Stimulated activated memory B cell treated with anti-CD40 and anti-IgM and Interleukin-4, amounts not matched to agents 10 μg/mL and 1 μg/mL and 100 μg/mL, for 72 hours (primary cell): ENCODE data around the gene IFNL3.
"Not testable (repeated sequence)": the region's sequence is repeated elsewhere in the genome, so short reads cannot be mapped to it uniquely, and the experiment has no call there.

ENCODE experiments used
- ATAC-seq: fragments of 150-1000 bp; cut with Tn5 transposase; 2 replicates; pipeline ENCODE4 v1.10.0; 2021
- H3K27ac Mint-ChIP-seq: one replicate; pipeline ENCODE4 v1.8.0; 2022; ENCODE audit warnings: mild to moderate bottlenecking, mixed read lengths
- H3K27me3 Mint-ChIP-seq: one replicate; pipeline ENCODE4 v1.8.0; 2022; ENCODE audit warnings: mixed read lengths
- H3K36me3 Mint-ChIP-seq: one replicate; pipeline ENCODE4 v1.8.0; 2022; ENCODE audit warnings: mixed read lengths
- H3K4me1 Mint-ChIP-seq: one replicate; pipeline ENCODE4 v1.8.0; 2022; ENCODE audit warnings: mixed read lengths
- H3K4me3 Mint-ChIP-seq: one replicate; pipeline ENCODE4 v1.8.0; 2022; ENCODE audit warnings: mild to moderate bottlenecking, moderate library complexity, mixed read lengths
- H3K9me3 Mint-ChIP-seq: one replicate; pipeline ENCODE4 v1.8.0; 2022; ENCODE audit warnings: mixed read lengths

Gene IFNL3

DNA sequence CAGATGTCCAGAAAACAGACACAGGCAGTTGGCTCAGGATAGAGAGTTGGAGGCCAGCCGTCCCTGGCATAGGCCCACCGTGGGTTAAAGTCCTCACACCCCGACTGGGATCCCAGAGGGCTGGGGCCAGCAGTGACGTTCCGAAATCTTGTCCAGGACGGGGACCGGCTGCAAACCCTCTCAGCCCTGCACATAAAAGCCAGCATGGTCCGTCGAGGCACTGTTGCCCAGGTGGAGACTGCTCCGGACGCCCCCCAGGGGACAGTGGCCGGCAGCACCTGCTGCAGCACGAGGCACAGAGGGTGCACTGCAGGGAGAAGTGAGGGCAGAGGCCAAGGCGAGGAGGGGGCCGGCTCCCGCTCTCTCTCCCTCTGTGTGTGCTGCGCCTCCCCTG lies 19.1 kb upstream of the IFNL3 start:
- no peak for ATAC-seq
- Mint-ChIP-seq H3K36me3 (no peaks in the 10 kb centered on the region), H3K9me3 (no peaks in the 10 kb centered on the region), H3K4me3 (no peak overlapping the region), H3K27ac (no peak overlapping the region), H3K27me3 (peaks cover 57% of the 10 kb centered on the region), H3K4me1 (no peaks in the 10 kb centered on the region)

DNA sequence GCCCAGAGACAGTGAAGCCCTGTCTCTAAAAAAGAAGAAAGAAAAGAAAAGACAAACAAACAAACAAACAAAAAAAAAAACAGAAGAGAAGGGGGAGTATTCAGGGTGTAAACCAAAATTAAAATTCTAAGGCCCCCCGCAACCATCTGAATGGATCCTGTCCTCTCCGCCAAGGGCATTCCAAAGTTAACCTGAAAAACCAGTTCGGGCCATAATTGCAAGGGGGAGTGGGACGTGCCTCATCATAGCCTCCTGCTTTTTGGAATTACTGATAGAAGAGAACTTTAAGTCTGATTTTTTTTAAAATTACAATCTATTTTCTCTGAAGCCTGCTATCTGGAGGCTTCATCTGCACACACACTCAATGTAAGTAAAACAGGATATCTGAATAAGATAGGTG lies 17.7 kb upstream of the IFNL3 start:
- H3K4me1 Mint-ChIP-seq = no peaks in the 10 kb centered on the region
- peaks cover 62% of the 10 kb centered on the region for H3K27me3 Mint-ChIP-seq
- no peaks in the 10 kb centered on the region for H3K36me3 Mint-ChIP-seq
- no peak overlapping the region for H3K4me3 Mint-ChIP-seq
- no peak for ATAC-seq
- H3K27ac Mint-ChIP-seq = no peak overlapping the region
- no peaks in the 10 kb centered on the region for H3K9me3 Mint-ChIP-seq

DNA sequence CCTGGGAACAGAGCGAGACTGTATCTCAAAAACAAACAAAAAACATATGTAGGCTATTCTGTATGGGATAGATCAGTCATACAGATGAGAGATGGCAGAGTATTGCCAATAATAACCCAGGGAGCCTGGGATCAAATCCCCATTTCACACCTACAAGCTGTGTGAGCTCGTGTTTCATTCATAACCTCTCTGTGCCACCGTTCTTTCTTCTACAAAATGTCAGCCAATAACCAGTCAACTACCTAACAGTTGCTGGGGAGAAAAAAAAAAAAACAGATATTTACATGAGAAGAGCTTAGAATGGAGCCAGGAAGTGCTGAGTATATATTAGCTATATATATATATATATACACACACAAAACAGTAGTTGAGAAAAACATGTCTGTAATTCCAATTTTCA lies 16.9 kb upstream of the IFNL3 start:
- no peaks in the 10 kb centered on the region for H3K36me3 Mint-ChIP-seq
- no peaks in the 10 kb centered on the region for H3K9me3 Mint-ChIP-seq
- H3K27ac Mint-ChIP-seq = no peak overlapping the region
- no peaks in the 10 kb centered on the region for H3K4me1 Mint-ChIP-seq
- peaks cover 62% of the 10 kb centered on the region for H3K27me3 Mint-ChIP-seq
- no peak overlapping the region for H3K4me3 Mint-ChIP-seq
- ATAC-seq = no peak

DNA sequence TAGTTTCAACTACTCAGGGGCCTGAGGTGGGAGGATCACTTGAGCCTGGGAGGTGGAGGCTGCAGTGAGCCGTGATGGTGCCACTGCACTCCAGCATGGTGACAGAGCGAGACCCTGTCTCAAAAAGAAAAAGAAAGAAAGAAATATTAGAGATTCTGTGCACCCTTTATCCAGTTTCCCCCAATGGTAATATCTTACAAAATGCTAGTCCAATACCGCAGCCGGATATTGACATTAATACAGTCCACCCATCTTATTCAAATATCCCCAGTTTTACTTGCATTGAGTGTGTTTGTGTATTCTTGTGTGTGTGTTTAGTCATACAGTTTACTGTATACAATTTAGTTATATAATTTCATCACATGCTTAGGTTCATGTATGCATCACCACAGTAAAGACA lies 12.4 kb upstream of the IFNL3 start:
- Mint-ChIP-seq H3K9me3 (no peaks in the 10 kb centered on the region), H3K36me3 (no peaks in the 10 kb centered on the region), H3K4me1 (peaks cover 6% of the 10 kb centered on the region), H3K4me3 (no peak overlapping the region), H3K27me3 (peaks cover 32% of the 10 kb centered on the region), H3K27ac (no peak overlapping the region)
- no peak for ATAC-seq

DNA sequence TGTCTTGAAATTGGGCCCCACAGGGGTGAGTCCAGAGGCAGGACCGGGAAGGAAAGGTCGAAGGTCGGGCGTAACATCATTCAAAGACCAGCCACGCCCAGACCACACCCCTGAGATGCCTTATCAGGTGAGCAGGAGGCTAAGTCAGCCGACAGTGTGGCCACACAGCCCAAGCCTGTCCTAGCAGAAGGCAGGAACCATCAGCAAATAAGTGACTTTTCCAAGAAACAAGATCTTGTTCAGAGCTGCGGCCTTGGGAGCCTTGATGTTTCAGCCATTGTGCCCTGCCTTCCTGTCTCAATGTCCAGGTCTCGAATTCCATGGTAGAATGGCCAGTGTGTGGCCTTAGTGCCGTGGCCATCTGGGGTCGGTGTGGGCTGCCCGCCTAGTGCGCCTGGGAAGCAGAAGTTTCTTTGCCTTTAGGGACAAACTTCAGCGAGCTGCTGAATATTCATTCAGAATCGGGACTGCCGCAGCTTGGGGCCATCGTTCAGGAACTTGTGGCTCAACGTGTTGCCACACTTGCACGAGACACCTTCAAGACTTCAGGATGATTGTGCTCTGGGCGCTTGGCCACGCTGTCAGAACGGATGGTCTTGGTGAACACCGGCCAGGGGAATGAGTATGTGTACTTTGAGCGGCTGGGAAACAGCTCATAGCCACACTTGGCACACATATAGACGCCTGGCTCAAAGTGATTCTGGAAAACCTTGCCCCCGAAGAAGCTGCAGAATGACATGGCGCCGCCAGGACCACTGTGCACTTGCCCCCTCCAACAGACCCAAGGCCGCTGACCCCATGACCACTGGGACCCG lies 9.9 kb upstream of the IFNL3 start:
- no peak overlapping the region for H3K27ac Mint-ChIP-seq
- peaks cover 13% of the 10 kb centered on the region for H3K4me1 Mint-ChIP-seq
- ATAC-seq = no peak
- no peaks in the 10 kb centered on the region for H3K9me3 Mint-ChIP-seq
- H3K4me3 Mint-ChIP-seq = no peak overlapping the region
- H3K36me3 Mint-ChIP-seq = no peaks in the 10 kb centered on the region
- peaks cover 45% of the 10 kb centered on the region for H3K27me3 Mint-ChIP-seq

DNA sequence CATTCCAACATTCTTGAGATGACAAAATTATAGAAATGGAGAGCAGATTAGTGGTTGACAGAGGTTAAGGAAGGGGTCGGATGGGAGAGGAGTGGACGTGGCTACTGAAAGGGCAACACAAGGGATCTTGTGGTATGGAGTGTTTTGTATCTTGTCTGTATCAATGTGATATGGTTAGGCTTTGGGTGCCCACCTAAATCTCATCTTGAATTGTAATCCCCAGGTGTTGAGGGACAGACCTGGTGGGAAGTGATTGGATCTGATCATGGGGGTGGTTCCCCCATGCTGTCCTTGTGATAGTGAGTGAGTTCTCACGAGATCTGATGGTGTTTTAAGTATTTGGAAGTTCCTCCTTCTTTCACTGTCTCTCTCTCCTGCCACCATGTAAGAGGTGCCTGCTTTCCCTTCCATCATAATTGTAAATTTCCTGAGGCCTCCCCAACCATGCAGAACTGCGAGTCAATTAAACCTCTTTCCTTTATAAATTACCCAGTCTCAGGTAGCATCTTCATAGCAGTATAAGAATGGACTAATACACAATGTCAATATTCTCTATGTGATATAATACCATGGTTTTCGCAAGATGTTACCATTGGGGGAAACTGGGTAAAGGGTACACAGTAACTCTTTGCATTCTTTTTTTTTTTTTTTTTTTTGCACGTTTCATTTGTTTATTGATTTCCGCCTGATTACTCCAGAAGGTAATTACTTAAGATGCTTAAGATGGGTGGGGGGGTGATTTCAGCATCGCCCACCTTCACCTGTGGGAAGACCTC lies 8.8 kb upstream of the IFNL3 start:
- Mint-ChIP-seq H3K4me3 (no peak overlapping the region), H3K4me1 (peaks cover 13% of the 10 kb centered on the region), H3K27me3 (peaks cover 54% of the 10 kb centered on the region), H3K9me3 (no peaks in the 10 kb centered on the region), H3K27ac (no peak overlapping the region), H3K36me3 (no peaks in the 10 kb centered on the region)
- ATAC-seq = no peak

DNA sequence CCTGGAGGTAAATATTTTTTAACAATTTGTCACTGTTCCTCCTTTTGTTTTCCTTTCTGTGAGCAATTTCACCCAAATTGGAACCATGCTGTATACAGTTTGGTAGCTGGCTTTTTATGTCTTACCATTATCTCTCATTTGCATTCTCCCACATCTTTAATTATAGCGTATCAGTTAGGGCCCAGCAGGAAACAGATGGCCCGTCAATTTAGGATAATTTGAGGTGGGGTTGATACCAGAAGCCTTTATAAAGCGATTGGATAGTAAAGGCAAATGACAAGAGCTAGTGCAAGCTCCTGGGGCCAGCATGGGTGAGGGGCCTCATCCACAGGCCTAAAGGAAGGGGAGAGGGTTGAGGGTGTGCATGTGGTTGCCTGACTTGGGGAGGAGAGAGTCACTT lies 7.7 kb upstream of the IFNL3 start:
- Mint-ChIP-seq H3K27ac (no peak overlapping the region), H3K27me3 (peaks cover 52% of the 10 kb centered on the region)

DNA sequence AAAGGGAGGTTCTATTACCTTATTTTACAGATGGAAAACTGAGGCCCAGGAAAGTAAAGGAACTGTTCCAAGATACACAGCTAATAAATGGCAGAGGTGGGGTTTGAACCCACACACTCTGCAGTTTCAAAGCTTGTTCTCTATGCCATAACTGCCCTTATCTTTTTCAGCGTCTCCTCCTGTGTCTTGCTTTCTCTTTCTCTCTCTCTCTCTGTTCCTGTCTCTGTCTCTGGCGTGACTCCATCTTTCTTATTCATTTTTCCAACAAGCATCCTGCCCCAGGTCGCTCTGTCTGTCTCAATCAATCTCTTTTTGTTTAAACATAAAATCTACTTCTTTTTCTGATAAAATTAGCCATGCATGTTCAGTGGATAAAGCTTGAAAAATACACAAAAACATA lies 7.0 kb upstream of the IFNL3 start:
- Mint-ChIP-seq H3K27ac (no peak overlapping the region), H3K9me3 (no peaks in the 10 kb centered on the region), H3K4me1 (peaks cover 13% of the 10 kb centered on the region), H3K36me3 (no peaks in the 10 kb centered on the region), H3K4me3 (no peak overlapping the region), H3K27me3 (peaks cover 46% of the 10 kb centered on the region)
- ATAC-seq = no peak

More for the DNA sequence above, 7.7 kb upstream of the IFNL3 start:
- Mint-ChIP-seq H3K9me3 (no peaks in the 10 kb centered on the region), H3K4me1 (peaks cover 13% of the 10 kb centered on the region), H3K36me3 (no peaks in the 10 kb centered on the region), H3K4me3 (no peak overlapping the region)
- ATAC-seq = no peak

DNA sequence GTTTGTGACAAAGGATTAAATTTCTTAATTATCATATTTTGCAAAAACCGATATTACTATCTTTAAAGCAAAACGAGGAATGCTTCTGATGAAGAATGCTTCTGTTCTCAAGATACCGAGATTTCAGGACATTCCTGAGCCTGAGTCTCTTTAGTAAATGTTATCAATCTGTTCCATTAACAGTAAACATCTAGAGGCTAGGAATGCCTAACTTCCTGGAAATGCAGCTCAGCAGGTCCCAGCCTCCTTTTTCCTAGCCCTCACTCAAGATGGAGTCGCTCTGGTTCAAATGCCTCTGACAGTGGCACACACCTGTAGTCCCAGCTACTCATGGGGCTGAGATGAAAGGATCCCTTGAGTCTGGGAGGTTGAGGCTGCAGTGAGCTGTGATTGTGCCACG lies 6.3 kb upstream of the IFNL3 start:
- H3K27ac Mint-ChIP-seq = no peak overlapping the region
- no peak overlapping the region for H3K4me3 Mint-ChIP-seq
- H3K36me3 Mint-ChIP-seq = no peaks in the 10 kb centered on the region
- H3K4me1 Mint-ChIP-seq = peaks cover 13% of the 10 kb centered on the region
- no peaks in the 10 kb centered on the region for H3K9me3 Mint-ChIP-seq
- H3K27me3 Mint-ChIP-seq = peaks cover 41% of the 10 kb centered on the region
- ATAC-seq = no peak

DNA sequence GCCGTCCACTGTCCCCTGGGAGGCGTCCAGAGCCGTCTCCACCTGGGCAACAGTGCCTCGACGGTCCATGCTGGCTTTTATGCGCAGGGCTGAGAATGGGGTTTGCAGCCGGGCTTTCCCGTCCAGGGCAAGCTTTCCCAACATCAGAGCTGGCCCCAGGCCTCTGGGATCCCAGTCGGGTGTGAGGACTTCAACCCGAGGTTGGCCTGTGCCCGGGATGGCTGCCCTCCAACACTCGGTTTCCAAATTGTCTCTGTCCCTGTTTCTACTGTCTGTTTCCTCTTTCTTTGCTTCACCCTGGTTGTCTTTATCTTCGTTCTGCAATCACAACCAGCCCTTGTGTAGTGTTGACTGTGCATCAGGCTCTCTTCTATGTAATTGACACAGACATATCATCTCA lies 4.0 kb upstream of the IFNL3 start, which contains the start of gene IFNL4:
TSS of gene IFNL4 (minus strand) at position 51 of the 400 bp plus-strand sequence.
- Mint-ChIP-seq H3K9me3 (no peaks in the 10 kb centered on the region), H3K4me3 (no peak within 1 kb of the TSS), H3K36me3 (no peaks in the 10 kb centered on the region), H3K27me3 (peaks cover 50% of the 10 kb centered on the region), H3K4me1 (peaks cover 13% of the 10 kb centered on the region), H3K27ac (no peak within 1 kb of the TSS)
- ATAC-seq = no peak

DNA sequence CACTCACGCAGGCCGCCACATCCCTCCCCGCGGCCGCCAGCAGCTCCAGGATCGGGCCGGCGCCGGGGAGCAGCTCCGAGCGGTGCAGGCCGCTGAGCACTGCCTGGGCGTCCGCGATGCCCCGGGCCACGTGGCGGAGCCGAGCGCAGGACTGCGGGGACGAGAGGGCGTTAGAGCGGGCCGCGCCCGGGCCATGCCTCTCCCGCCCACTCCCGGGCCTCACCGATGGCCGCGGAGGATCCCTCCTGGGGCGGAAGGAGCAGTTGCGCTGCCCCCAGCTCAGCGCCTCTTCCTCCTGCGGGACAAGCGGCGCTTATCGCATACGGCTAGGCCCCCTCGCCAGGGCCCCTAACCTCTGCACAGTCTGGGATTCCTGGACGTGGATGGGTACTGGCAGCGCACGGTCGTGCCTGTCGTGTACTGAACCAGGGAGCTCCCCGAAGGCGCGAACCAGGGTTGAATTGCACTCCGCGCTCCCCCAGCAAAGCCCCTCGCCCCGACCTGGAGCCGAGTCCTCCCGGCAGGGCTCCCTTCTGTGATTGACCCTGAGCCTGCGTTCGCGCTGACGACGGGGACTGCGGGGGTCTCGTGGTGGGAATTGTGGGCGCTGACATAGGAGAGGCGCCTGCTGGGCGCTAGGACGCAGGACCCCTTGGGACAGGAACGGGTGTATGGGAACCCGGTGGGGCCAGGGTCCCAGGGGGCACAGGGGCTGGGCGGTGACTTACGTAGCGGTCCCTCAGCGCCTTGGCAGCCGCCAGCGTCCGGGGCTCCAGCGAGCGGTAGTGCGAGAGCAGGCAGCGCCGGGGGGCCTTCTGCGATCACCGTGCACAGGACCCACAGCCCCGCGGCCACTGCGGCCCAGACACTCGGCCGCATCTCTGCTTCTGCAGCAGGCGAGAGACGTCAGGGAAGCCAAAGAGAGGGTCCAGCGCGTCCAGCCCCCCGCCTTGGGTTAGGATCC lies 3.2 kb upstream of the IFNL3 start:
- Mint-ChIP-seq H3K27ac (no peak overlapping the region), H3K4me3 (no peak overlapping the region), H3K9me3 (no peaks in the 10 kb centered on the region), H3K36me3 (no peaks in the 10 kb centered on the region), H3K27me3 (peaks cover 56% of the 10 kb centered on the region), H3K4me1 (peaks cover 13% of the 10 kb centered on the region)
- peak; percentile 15 for ATAC-seq

DNA sequence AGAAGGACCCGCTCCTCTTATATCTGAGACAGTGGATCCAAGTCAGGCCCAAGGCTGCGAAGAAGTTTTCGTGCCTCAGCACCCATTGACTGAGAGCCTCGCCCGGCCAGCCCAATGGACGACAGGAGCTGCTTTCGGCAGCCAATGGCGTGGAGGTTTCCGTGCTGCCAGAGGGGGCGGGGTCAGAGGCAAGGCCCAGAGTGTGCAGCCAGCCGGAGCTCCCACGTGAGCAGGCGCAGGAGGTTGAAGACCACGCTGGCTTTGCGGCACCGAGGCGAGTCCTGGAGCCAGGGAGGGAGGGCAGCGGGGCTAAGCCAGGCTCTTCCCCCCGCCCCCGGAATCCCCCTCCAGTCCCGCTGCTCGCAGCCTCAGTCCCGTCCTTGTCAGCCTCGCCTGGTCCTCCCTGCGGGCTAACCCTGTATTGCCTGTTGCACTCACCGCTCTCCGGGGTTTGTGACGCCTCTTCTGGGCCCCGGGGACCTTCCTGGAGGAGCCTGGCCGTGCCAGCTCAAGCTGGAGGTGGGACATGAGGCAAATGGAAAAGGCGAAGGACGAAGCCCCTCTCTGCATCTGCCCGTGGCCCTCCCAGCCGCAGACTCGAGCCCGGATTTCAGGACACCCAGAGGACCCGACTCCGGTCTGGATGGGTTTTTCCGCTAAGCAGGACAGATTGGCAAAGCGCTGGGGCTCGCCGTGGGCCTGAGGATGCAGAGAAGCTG lies 2.3 kb upstream of the IFNL3 start:
- Mint-ChIP-seq H3K27me3 (peaks cover 54% of the 10 kb centered on the region), H3K27ac (no peak overlapping the region), H3K4me3 (peak overlapping the region; percentile 18), H3K4me1 (peaks cover 6% of the 10 kb centered on the region), H3K9me3 (no peaks in the 10 kb centered on the region), H3K36me3 (no peaks in the 10 kb centered on the region)
- no peak for ATAC-seq

DNA sequence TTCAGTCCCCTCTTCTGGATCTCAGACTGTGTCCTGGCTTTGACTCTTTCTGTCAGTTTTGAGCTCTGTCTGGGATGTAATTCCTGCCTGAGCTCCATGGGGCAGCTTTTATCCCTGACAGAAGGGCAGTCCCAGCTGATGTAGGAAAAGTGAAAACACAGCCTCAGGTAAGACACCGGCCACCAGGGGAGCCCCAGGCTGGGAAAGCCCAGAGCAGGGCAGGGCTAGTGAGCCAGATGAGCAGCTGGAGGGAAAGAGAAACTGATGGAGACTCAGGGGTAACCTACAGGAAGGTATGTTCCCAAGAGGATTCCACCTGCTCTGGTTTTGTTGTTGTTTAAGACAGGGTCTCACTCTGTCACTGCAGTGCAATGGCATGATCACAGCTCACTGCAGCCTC lies 360 bp upstream of the IFNL3 start:
- H3K27me3 Mint-ChIP-seq = peaks cover 40% of the 10 kb centered on the region
- not testable (repeated sequence) for H3K27ac Mint-ChIP-seq, H3K4me1 Mint-ChIP-seq, H3K4me3 Mint-ChIP-seq, H3K9me3 Mint-ChIP-seq, H3K36me3 Mint-ChIP-seq, ATAC-seq

DNA sequence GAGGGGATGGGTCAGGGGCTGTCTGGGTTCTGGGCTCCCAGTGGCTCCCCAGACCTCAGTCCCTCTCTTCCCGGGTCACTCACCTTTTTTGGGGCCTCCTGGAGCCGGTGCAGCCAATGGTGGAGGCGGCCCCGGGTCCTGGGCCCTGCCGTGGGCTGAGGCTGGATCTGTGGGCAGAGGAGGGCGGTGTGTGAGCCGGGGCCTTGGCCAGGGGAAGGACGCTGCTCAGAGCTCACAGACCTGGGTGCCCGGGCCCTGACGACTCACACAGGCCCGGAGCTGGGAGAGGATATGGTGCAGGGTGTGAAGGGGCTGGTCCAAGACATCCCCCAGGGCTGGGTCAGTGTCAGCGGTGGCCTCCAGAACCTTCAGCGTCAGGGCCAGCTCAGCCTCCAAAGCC lies 1.1 kb downstream of the IFNL3 start:
- H3K4me3 Mint-ChIP-seq, H3K9me3 Mint-ChIP-seq, H3K36me3 Mint-ChIP-seq, H3K27ac Mint-ChIP-seq, H3K4me1 Mint-ChIP-seq, ATAC-seq: not testable (repeated sequence)
- H3K27me3 Mint-ChIP-seq = peaks cover 27% of the 10 kb centered on the region
